ENCODE results near the gene ASAP2.

The ASAP2 gene

DNA sequence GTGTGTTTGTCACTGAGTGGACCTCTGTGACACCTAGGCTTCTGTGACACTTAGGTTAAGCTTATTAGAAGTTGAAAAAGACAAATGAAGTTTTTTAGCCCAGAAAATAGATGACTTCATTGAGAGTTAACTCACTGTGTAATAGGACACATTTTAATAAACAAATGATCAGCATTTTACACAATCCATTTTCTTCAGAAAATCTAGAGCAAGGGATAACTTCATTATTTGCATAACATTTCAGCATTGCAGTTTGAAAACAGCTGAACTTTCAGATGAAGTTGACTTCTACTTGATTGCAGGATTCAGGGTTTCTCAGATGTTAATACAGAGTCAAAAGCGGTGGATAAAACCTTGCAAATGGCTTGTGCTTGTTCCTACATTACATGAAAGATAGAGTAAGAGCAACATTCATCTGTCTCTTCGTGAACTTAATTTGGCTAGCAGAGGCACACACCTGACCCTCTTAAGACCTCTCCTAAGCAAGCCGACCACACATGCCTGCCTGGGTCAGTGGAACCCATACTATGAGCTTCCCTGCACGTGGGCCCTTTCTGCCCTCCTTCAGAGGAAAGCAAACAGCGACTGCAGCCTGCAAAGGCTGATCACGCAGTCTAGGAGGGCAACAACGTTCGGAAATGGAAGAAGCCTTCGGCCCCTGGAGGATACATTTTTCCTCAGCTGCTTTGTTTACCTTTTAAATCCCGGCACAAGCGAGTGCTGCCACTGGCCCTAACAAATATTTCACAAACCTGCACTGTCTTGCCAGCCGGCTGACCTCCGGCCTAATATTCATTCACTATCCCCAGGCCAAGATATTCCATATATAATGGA lies 200.1 kb downstream of the ASAP2 start:
- no peak overlapping the region for H3K27ac ChIP-seq (replicated peaks)

DNA sequence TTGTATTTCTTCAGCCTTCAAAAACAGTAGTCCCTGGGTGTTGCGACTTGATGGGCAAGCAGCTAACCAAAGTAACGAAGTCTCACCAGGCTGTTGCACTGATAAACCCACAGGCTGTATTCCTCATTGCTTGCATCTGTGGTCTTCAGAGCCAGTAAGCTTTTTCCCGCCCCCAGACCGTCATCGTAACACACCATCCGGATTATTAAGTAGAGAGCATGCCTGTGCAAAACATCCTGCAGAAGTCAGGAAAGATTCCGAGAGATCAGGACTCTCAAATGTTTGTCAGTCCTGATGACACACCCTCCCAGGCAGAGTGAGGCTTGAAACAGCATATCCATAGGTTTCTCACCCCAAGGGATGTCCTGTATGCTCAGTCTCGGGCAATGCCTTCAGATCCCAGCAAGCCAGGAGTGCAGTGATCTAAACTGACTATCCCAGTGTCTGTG lies 200.8 kb downstream of the ASAP2 start:
- no peak for TF ChIP-seq POLR2AphosphoS5 (IDR thresholded peaks at IDR 0.05; ENCODE audit: low read depth)
- no peak for TF ChIP-seq GABPA (IDR thresholded peaks at IDR 0.05; ENCODE audit: low read depth)
- TF ChIP-seq, protein P1, sequence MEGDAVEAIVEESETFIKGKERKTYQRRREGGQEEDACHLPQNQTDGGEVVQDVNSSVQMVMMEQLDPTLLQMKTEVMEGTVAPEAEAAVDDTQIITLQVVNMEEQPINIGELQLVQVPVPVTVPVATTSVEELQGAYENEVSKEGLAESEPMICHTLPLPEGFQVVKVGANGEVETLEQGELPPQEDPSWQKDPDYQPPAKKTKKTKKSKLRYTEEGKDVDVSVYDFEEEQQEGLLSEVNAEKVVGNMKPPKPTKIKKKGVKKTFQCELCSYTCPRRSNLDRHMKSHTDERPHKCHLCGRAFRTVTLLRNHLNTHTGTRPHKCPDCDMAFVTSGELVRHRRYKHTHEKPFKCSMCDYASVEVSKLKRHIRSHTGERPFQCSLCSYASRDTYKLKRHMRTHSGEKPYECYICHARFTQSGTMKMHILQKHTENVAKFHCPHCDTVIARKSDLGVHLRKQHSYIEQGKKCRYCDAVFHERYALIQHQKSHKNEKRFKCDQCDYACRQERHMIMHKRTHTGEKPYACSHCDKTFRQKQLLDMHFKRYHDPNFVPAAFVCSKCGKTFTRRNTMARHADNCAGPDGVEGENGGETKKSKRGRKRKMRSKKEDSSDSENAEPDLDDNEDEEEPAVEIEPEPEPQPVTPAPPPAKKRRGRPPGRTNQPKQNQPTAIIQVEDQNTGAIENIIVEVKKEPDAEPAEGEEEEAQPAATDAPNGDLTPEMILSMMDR (IDR thresholded peaks at IDR 0.05; ENCODE audit: insufficient read depth, low read length): no peak
- TF ChIP-seq SPI1 (IDR thresholded peaks at IDR 0.05; ENCODE audit: borderline replicate concordance, low read depth): no peak
- TF ChIP-seq, protein P2, sequence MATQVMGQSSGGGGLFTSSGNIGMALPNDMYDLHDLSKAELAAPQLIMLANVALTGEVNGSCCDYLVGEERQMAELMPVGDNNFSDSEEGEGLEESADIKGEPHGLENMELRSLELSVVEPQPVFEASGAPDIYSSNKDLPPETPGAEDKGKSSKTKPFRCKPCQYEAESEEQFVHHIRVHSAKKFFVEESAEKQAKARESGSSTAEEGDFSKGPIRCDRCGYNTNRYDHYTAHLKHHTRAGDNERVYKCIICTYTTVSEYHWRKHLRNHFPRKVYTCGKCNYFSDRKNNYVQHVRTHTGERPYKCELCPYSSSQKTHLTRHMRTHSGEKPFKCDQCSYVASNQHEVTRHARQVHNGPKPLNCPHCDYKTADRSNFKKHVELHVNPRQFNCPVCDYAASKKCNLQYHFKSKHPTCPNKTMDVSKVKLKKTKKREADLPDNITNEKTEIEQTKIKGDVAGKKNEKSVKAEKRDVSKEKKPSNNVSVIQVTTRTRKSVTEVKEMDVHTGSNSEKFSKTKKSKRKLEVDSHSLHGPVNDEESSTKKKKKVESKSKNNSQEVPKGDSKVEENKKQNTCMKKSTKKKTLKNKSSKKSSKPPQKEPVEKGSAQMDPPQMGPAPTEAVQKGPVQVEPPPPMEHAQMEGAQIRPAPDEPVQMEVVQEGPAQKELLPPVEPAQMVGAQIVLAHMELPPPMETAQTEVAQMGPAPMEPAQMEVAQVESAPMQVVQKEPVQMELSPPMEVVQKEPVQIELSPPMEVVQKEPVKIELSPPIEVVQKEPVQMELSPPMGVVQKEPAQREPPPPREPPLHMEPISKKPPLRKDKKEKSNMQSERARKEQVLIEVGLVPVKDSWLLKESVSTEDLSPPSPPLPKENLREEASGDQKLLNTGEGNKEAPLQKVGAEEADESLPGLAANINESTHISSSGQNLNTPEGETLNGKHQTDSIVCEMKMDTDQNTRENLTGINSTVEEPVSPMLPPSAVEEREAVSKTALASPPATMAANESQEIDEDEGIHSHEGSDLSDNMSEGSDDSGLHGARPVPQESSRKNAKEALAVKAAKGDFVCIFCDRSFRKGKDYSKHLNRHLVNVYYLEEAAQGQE (IDR thresholded peaks at IDR 0.05; ENCODE audit: insufficient replicate concordance, low read depth): no peak
- no peak for DNase-seq (ENCODE audit: low read depth in 1 of 2, low spot score in 1 of 2)
- H3K4me3 ChIP-seq (replicated peaks; ENCODE audit: insufficient read depth, low read length): no peak overlapping the region
- H3K27me3 ChIP-seq (ENCODE audit: insufficient read depth, poor library complexity, severe bottlenecking): no peaks in the 10 kb centered on the region
- H3K27ac ChIP-seq (replicated peaks): no peak overlapping the region

More for the DNA sequence above, 200.1 kb downstream of the ASAP2 start:
- Histone ChIP-seq H3K27me3 (ENCODE audit: insufficient read depth, poor library complexity, severe bottlenecking) (no peaks in the 10 kb centered on the region), H3K4me3 (replicated peaks; ENCODE audit: insufficient read depth, low read length) (no peak overlapping the region)
- no peak for TF ChIP-seq GABPA (IDR thresholded peaks at IDR 0.05; ENCODE audit: low read depth)
- no peak for TF ChIP-seq POLR2AphosphoS5 (IDR thresholded peaks at IDR 0.05; ENCODE audit: low read depth)
- TF ChIP-seq, protein P2 (IDR thresholded peaks at IDR 0.05; ENCODE audit: insufficient replicate concordance, low read depth): no peak
- TF ChIP-seq, protein P1 (IDR thresholded peaks at IDR 0.05; ENCODE audit: insufficient read depth, low read length): no peak
- TF ChIP-seq SPI1 (IDR thresholded peaks at IDR 0.05; ENCODE audit: borderline replicate concordance, low read depth): no peak
- no peak for DNase-seq (ENCODE audit: low read depth in 1 of 2, low spot score in 1 of 2)

DNA sequence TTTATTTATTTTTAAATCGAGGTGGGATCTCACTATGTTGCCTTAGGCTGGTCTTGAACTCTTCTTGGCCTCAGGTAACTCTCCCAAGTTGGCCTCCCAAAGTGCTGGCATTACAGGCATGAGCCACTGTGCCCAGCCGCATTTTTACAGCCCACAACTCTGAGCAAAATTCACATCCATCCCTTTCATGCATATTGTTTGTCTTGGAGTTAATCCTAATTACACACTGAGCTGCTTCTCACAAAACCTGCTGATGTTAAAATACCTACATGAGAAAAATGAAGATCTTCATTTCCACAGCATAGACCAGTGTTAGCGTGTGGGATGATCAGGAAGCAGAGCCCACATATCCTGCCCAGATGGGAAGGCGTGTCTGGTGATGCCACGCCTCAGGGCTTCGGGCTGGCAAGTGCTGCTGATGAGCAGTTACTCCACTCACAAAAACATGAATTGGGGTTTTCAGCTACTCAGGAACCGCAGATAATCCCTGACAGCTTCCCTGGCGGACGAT lies 202.1 kb downstream of the ASAP2 start:
- TF ChIP-seq, protein P2 (IDR thresholded peaks at IDR 0.05; ENCODE audit: insufficient replicate concordance, low read depth): no peak
- TF ChIP-seq POLR2AphosphoS5 (IDR thresholded peaks at IDR 0.05; ENCODE audit: low read depth): no peak
- TF ChIP-seq GABPA (IDR thresholded peaks at IDR 0.05; ENCODE audit: low read depth): no peak
- TF ChIP-seq, protein P1 (IDR thresholded peaks at IDR 0.05; ENCODE audit: insufficient read depth, low read length): no peak
- no peak for TF ChIP-seq SPI1 (IDR thresholded peaks at IDR 0.05; ENCODE audit: borderline replicate concordance, low read depth)
- Histone ChIP-seq H3K27ac (replicated peaks) (no peak overlapping the region), H3K27me3 (ENCODE audit: insufficient read depth, poor library complexity, severe bottlenecking) (no peaks in the 10 kb centered on the region), H3K4me3 (replicated peaks; ENCODE audit: insufficient read depth, low read length) (no peak overlapping the region)
- DNase-seq (ENCODE audit: low read depth in 1 of 2, low spot score in 1 of 2): no peak
